ENCODE measurements around the gene NOTUM.

NOTUM gene

GRCh38 chr17:81961087-81961511 lies at the start of gene NOTUM:
Gene NOTUM, minus strand, starts transcription at chr17:81961187. Its CDS starts 278 bp downstream, at chr17:81960909.
- no peak for DNase-seq

GRCh38 chr17:82009413-82009812 lies 48.4 kb upstream of the NOTUM start:
- DNase-seq = no peak

- DNase-seq = no peak
Measured at GRCh38 chr17:82008941-82009405, 48.0 kb upstream of the NOTUM start.

GRCh38 chr17:82008258-82008940 lies 47.4 kb upstream of the NOTUM start:
- no peak for DNase-seq

- no peak for DNase-seq
Measured at GRCh38 chr17:82007495-82008257, 46.7 kb upstream of the NOTUM start.

GRCh38 chr17:82007228-82007494 lies 46.2 kb upstream of the NOTUM start:
- no peak for DNase-seq

GRCh38 chr17:82006468-82007227 lies 45.7 kb upstream of the NOTUM start:
- DNase-seq = no peak

GRCh38 chr17:82005701-82006348 lies 44.8 kb upstream of the NOTUM start:
- DNase-seq = no peak

GRCh38 chr17:82004517-82005455 lies 43.8 kb upstream of the NOTUM start:
- DNase-seq = no peak

- no peak for DNase-seq
Measured at GRCh38 chr17:82003411-82004381, 42.7 kb upstream of the NOTUM start.

- no peak for DNase-seq
Measured at GRCh38 chr17:82001571-82002056, 40.6 kb upstream of the NOTUM start.

GRCh38 chr17:82000803-82001570 lies 40.0 kb upstream of the NOTUM start:
- no peak for DNase-seq

GRCh38 chr17:81999976-82000802 lies 39.2 kb upstream of the NOTUM start:
- no peak for DNase-seq

GRCh38 chr17:81999587-81999975 lies 38.6 kb upstream of the NOTUM start:
- no peak for DNase-seq

- no peak for DNase-seq
Measured at GRCh38 chr17:81998691-81999438, 37.9 kb upstream of the NOTUM start.

GRCh38 chr17:81998212-81998611 lies 37.2 kb upstream of the NOTUM start:
- no peak for DNase-seq

GRCh38 chr17:81996757-81997441 lies 35.9 kb upstream of the NOTUM start:
- no peak for DNase-seq
